ENCODE data around the gene GPR37.

GPR37 gene

GRCh38 chr7:124764847-124765400, 668 bp downstream of the GPR37 start:
- no peaks in the 10 kb centered on the region for H3F3A ChIP-seq (ENCODE audit: insufficient read depth)
- no peak overlapping the region for H3K4me2 ChIP-seq (ENCODE audit: low read depth, low read length, poor library complexity, severe bottlenecking)
- no peaks in the 10 kb centered on the region for H3K9me2 ChIP-seq (replicated peaks; ENCODE audit: insufficient read depth, low read length)
- no peaks in the 10 kb centered on the region for H3K27me3 ChIP-seq (ENCODE audit: low read length)
- no peaks in the 10 kb centered on the region for H4K20me1 ChIP-seq (ENCODE audit: low read depth, low read length)
- no peaks in the 10 kb centered on the region for H3K79me2 ChIP-seq (ENCODE audit: insufficient read depth, low read length)
- no peak overlapping the region for H3K4me3 ChIP-seq (ENCODE audit: insufficient read depth, low read length, poor library complexity, severe bottlenecking)
- H3K36me3 ChIP-seq (ENCODE audit: low read length), result no peaks in the 10 kb centered on the region
- TF ChIP-seq CTCF (IDR thresholded peaks at IDR 0.05; ENCODE audit: insufficient read depth, low read length, poor library complexity, severe bottlenecking), result no peak
- no peak for TF ChIP-seq EZH2phosphoT487 (conservative IDR thresholded peaks at IDR 0.05; ENCODE audit: low read length)
- H3K9ac ChIP-seq (ENCODE audit: low read length), result no peak overlapping the region
- H3K27ac ChIP-seq (ENCODE audit: low read depth, low read length), result no peak overlapping the region
- no peak overlapping the region for H2AFZ ChIP-seq (ENCODE audit: low read depth, low read length, severe bottlenecking)
- no peaks in the 10 kb centered on the region for H3K9me3 ChIP-seq (ENCODE audit: insufficient read depth, low read length)

DNA sequence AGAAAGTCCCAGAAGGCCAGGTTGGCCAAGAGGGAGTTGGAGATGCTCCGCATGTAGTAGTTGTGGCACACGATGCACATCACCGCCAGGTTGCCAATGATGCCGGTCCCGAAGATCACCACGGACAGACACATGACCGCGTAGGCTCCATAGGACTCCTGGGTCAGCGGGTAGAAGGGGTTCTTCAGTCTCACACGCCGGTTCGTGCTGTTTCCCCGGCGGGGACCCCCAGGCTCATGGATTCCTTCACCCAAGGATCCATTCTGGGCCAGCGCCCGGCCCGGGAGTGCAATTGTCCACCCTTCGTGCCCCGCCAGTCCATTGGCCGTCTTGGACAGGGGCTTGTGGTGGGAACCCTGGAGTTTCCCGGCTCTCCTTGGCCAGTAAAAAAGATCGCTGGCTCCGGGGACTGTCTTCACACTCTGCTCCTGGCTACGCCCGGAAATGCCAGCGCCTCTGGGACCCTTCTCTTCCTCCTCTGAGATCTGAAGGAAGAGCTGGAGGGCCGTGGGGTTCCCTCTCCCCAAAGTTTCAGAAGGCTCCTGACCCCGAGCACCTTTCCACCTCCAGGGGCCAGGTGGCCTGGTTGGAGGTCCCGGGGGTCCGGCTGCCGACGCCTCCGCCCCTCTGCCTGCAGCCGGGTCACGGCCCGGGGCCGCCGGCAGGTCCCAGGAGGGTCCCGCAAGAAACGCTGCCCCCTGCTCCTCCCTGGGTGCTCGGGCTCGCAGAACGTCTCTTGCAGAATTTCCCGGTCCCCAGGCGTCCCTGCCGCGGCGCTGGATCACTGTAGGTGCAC, 1.3 kb downstream of the GPR37 start:
- no peaks in the 10 kb centered on the region for H4K20me1 ChIP-seq (ENCODE audit: low read depth, low read length)
- H2AFZ ChIP-seq (ENCODE audit: low read depth, low read length, severe bottlenecking), result no peak overlapping the region
- H3K79me2 ChIP-seq (ENCODE audit: insufficient read depth, low read length), result no peaks in the 10 kb centered on the region
- no peaks in the 10 kb centered on the region for H3K36me3 ChIP-seq (ENCODE audit: low read length)
- H3K27ac ChIP-seq (ENCODE audit: low read depth, low read length), result no peak overlapping the region
- no peak overlapping the region for H3K4me3 ChIP-seq (ENCODE audit: insufficient read depth, low read length, poor library complexity, severe bottlenecking)
- TF ChIP-seq CTCF (IDR thresholded peaks at IDR 0.05; ENCODE audit: insufficient read depth, low read length, poor library complexity, severe bottlenecking) (no peak), EZH2phosphoT487 (conservative IDR thresholded peaks at IDR 0.05; ENCODE audit: low read length) (no peak)
- no peak overlapping the region for H3K9ac ChIP-seq (ENCODE audit: low read length)
- no peaks in the 10 kb centered on the region for H3K9me3 ChIP-seq (ENCODE audit: insufficient read depth, low read length)
- H3K27me3 ChIP-seq (ENCODE audit: low read length), result no peaks in the 10 kb centered on the region
- no peaks in the 10 kb centered on the region for H3F3A ChIP-seq (ENCODE audit: insufficient read depth)
- H3K9me2 ChIP-seq (replicated peaks; ENCODE audit: insufficient read depth, low read length), result no peaks in the 10 kb centered on the region
- no peak overlapping the region for H3K4me2 ChIP-seq (ENCODE audit: low read depth, low read length, poor library complexity, severe bottlenecking)

DNA sequence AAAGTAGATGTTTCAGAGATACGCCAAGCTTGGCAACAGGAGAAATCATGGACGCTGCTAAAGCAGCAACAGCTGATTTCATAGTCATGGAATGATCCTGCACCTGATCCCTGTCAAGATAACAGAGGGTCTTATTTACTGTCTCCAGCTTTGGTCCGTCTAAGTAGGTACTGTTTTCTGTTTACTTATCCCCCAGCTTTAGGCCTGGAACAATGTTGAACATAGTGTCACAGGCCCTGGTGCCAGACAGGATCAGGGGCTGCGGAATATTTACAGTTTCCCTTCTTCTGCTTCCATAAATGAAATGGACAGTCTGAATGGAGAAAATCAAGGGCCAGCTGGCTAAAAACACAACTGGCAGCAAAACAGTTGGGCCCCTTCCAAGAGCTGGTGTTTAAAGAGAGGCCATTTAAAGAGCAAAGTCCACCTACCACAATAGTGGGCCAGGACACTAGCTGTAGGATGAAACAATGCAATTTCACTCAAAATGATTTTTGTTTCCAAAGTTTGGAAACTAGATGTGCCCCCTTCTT, 2.9 kb downstream of the GPR37 start:
- TF ChIP-seq EZH2phosphoT487 (conservative IDR thresholded peaks at IDR 0.05; ENCODE audit: low read length), result no peak
- TF ChIP-seq CTCF (IDR thresholded peaks at IDR 0.05; ENCODE audit: insufficient read depth, low read length, poor library complexity, severe bottlenecking), result no peak
- Histone ChIP-seq H3K36me3 (ENCODE audit: low read length) (no peaks in the 10 kb centered on the region), H3K4me3 (ENCODE audit: insufficient read depth, low read length, poor library complexity, severe bottlenecking) (no peak overlapping the region), H3K79me2 (ENCODE audit: insufficient read depth, low read length) (no peaks in the 10 kb centered on the region), H4K20me1 (ENCODE audit: low read depth, low read length) (no peaks in the 10 kb centered on the region), H3K9me3 (ENCODE audit: insufficient read depth, low read length) (no peaks in the 10 kb centered on the region), H3K9me2 (replicated peaks; ENCODE audit: insufficient read depth, low read length) (no peaks in the 10 kb centered on the region), H3F3A (ENCODE audit: insufficient read depth) (no peaks in the 10 kb centered on the region), H3K4me2 (ENCODE audit: low read depth, low read length, poor library complexity, severe bottlenecking) (no peak overlapping the region), H3K27ac (ENCODE audit: low read depth, low read length) (no peak overlapping the region), H2AFZ (ENCODE audit: low read depth, low read length, severe bottlenecking) (no peak overlapping the region), H3K27me3 (ENCODE audit: low read length) (no peaks in the 10 kb centered on the region), H3K9ac (ENCODE audit: low read length) (no peak overlapping the region)

Data from SU-DHL-6 (cell line).